Astrocyte of the spinal cord (primary cell): ENCODE results near the gene GABRD.

Experiments
- DNase-seq: peaks from one replicate; pipeline ENCODE4 v3.0.0; 2011; ENCODE audit warnings: low read depth, low spot score
- H3K4me3 ChIP-seq: 2 replicates; pipeline ENCODE4 v1.5.1; 2011; ENCODE audit warnings: low read depth, mild to moderate bottlenecking, low read length, moderate library complexity
- CTCF ChIP-seq: IDR thresholded peaks from 2 replicates; pipeline ENCODE4 v1.5.1; 2012; ENCODE audit warnings: low read depth, mild to moderate bottlenecking, low read length, inconsistent platforms
- in situ Hi-C: cut with HindIII; loops from 2 replicates; pipeline ENCODE4 v1.10.0; 2017; ENCODE audit warnings: low sequenced_read_pairs

The GABRD gene

GRCh38 chr1:1985375-1986050 is 33.6 kb upstream of the GABRD start:
- in situ Hi-C loops = no loop called here

GRCh38 chr1:1986451-1987141 is 32.5 kb upstream of the GABRD start:
- no peak for DNase-seq
- in situ Hi-C loops = no loop called here
- no peak for TF ChIP-seq CTCF
- no peak overlapping the region for H3K4me3 ChIP-seq

More at GRCh38 chr1:1985375-1986050, 33.6 kb upstream of the GABRD start:
- TF ChIP-seq CTCF = no peak
- H3K4me3 ChIP-seq = no peak overlapping the region
- no peak for DNase-seq

- DNase-seq = no peak
- no peak for TF ChIP-seq CTCF
- in situ Hi-C loops = no loop called here
- no peak overlapping the region for H3K4me3 ChIP-seq
These were observed 32.0 kb upstream of the GABRD start for GRCh38 chr1:1987142-1987510.

GRCh38 chr1:1988061-1988945 is 30.8 kb upstream of the GABRD start:
- TF ChIP-seq CTCF = no peak
- in situ Hi-C loops = no loop called here
- no peak for DNase-seq
- no peak overlapping the region for H3K4me3 ChIP-seq

- no peak for DNase-seq
- H3K4me3 ChIP-seq = no peak overlapping the region
- TF ChIP-seq CTCF = no peak
- in situ Hi-C loops = no loop called here
These were observed 30.0 kb upstream of the GABRD start for GRCh38 chr1:1989102-1989542.

GRCh38 chr1:1989789-1990188 is 29.4 kb upstream of the GABRD start:
- no peak overlapping the region for H3K4me3 ChIP-seq
- DNase-seq = no peak
- in situ Hi-C loops = no loop called here
- TF ChIP-seq CTCF = no peak
